Dermis microvascular lymphatic vessel endothelial cell (primary cell): ENCODE data around the gene HTT. TPM values are rescaled to one million over a fixed set of nuclear protein-coding genes. Genes with fewer than 3 reads are reported as not detected.

Experiments used
- DNase-seq, 2 donors: peaks; one replicate each; pipeline versions ENCODE4 v3.0.0 to v3.0.0-alpha.2; 2010; ENCODE audit warnings: low read depth in 2 of 2
- total RNA-seq: library from RNA; depleted of rRNA; stranded (reverse); fragments of >200 nt; gene quantifications from 2 replicates; pipeline ENCODE4 v1.2.1, GENCODE V29; 2014

HTT gene
- total RNA-seq, 1 donor from 2014 or later, result 26.2 TPM

GRCh38 chr4:3174371-3175338, 100.2 kb downstream of the HTT start:
- DNase-seq, result no peak

GRCh38 chr4:3176367-3177229, 102.1 kb downstream of the HTT start:
- no peak for DNase-seq

- DNase-seq, result no peak
These were observed 102.9 kb downstream of the HTT start for GRCh38 chr4:3177426-3177825.

GRCh38 chr4:3177905-3178304, 103.4 kb downstream of the HTT start:
- DNase-seq, result no peak

GRCh38 chr4:3178351-3178750, 103.9 kb downstream of the HTT start:
- DNase-seq, result no peak

GRCh38 chr4:3179126-3179706, 104.7 kb downstream of the HTT start:
- DNase-seq, result no peak

GRCh38 chr4:3183008-3183407, 108.5 kb downstream of the HTT start:
- DNase-seq, result no peak

GRCh38 chr4:3184725-3185124, 110.2 kb downstream of the HTT start:
- DNase-seq, result no peak

- DNase-seq, result no peak
These were observed 112.1 kb downstream of the HTT start for GRCh38 chr4:3186609-3187008.

GRCh38 chr4:3188118-3188517, 113.6 kb downstream of the HTT start:
- DNase-seq, result no peak

GRCh38 chr4:3189459-3189858, 115.0 kb downstream of the HTT start:
- DNase-seq, result no peak

GRCh38 chr4:3190549-3190948, 116.1 kb downstream of the HTT start:
- no peak for DNase-seq

- no peak for DNase-seq
These were observed 117.7 kb downstream of the HTT start for GRCh38 chr4:3192188-3192587.

GRCh38 chr4:3192827-3193226, 118.3 kb downstream of the HTT start:
- no peak for DNase-seq

GRCh38 chr4:3193531-3194203, 119.2 kb downstream of the HTT start:
- DNase-seq, result peak; percentile 32 to 39

- no peak for DNase-seq
These were observed 122.3 kb downstream of the HTT start for GRCh38 chr4:3196670-3197359.

GRCh38 chr4:3197366-3198105, 123.1 kb downstream of the HTT start:
- no peak for DNase-seq

- no peak for DNase-seq
These were observed 124.4 kb downstream of the HTT start for GRCh38 chr4:3198906-3199305.

- DNase-seq, result no peak
These were observed 125.4 kb downstream of the HTT start for GRCh38 chr4:3199653-3200422.
